Ovary (tissue), 9 donors: ENCODE measurements around the gene CRISPLD2. TPM values are rescaled to one million over a fixed set of nuclear protein-coding genes. Genes with fewer than 3 reads are reported as not detected.

Source experiments
- DNase-seq, 5 donors: peaks; one replicate each; pipeline ENCODE4 v3.0.0-alpha.2; 2019 to 2020
- H3K27ac ChIP-seq, 2 donors: fragments of 200-600 bp; one replicate each; pipeline versions ENCODE4 v1.5.1 to v1.8.0; 2019 to 2022
- H3K27me3 ChIP-seq: fragments of 200-600 bp; one replicate; pipeline ENCODE4 v1.8.0; 2022
- H3K36me3 ChIP-seq: fragments of 200-600 bp; sonication (generic); one replicate; pipeline ENCODE4 v1.5.1; 2019
- H3K4me1 ChIP-seq: one replicate; pipeline ENCODE4 v1.8.1; 2013; ENCODE audit warnings: mild to moderate bottlenecking, moderate library complexity; ENCODE audit not compliant: insufficient read depth
- H3K4me3 ChIP-seq: fragments of 200-600 bp; sonication (generic); one replicate; pipeline ENCODE4 v1.5.1; 2017
- H3K9me3 ChIP-seq, 2 donors: fragments of 200-600 bp in 1 of 2; sonication (generic) in 1 of 2; one replicate each; pipeline versions ENCODE4 v1.5.1 to v1.8.1; 2013 to 2019; ENCODE audit warnings: mild to moderate bottlenecking in 1 of 2, moderate library complexity in 1 of 2
- CTCF ChIP-seq, 3 donors: fragments of 450-650 bp in 2 of 3; fragments of 200-600 bp in 1 of 3; IDR thresholded peaks; one replicate each; pipeline versions ENCODE4 v1.5.1 to v1.8.0; 2016 to 2022; ENCODE audit warnings: antibody characterized with exemption in 3 of 3, mild to moderate bottlenecking in 1 of 3
- EP300 ChIP-seq: sonication (generic); formaldehyde crosslinking; IDR thresholded peaks from one replicate; pipeline ENCODE4 v1.6.1; 2017; ENCODE audit warnings: antibody characterized with exemption
- POLR2A ChIP-seq: fragments of 450-650 bp; IDR thresholded peaks from one replicate; pipeline ENCODE4 v1.6.1; 2017; ENCODE audit warnings: antibody characterized with exemption, mild to moderate bottlenecking, moderate library complexity
- WGBS, 3 donors: extraction: QIAGEN DNeasy Blood & Tissue Kit in 1 of 3; methylation state at CpG; one replicate each; pipeline versions ENCODE4 v1.1.5 to v1.1.7; 2013 to 2017; 5-methylcytosine and 5-hydroxymethylcytosine counted together
- intact Hi-C, 4 donors: fragments of 100-400 bp; cut with DNase I; formaldehyde crosslinking; loops; one replicate each; pipeline versions ENCODE4 v1.11.0 to v1.15.1; 2022 to 2023
- polyA plus RNA-seq, 2 donors: library from polyadenylated mRNA; stranded (reverse); fragments of 200-250 nt in 1 of 2; fragments of 350-450 nt in 1 of 2; fragmentation: Illumina TruSeq in 1 of 2; extraction: RNeasy Lipid Tissue Mini Kit (QIAGEN cat#74804) in 1 of 2; gene quantifications; one replicate each; pipeline ENCODE4 v1.2.3, GENCODE V29; 2013 to 2014
- total RNA-seq, 7 donors: library from RNA; depleted of rRNA in 2 of 7; stranded (reverse); fragments of >200 nt in 2 of 7; fragmentation: NEBNext Ultra II Directional in 3 of 7; extraction: Animal tissue kit (Norgen Biotek cat#: 25700) in 3 of 7; gene quantifications; one replicate each; pipeline versions ENCODE4 v1.1.0 to v1.2.4, GENCODE V29; 2016 to 2023
- donor health status: DM: no; HTN: no; CAD: no; lungs with moderate emphysema.
- donor health status: DM: no; HTN: no; CAD: no.
- donor health status: Bipolar disorder and iron deficiency.
- donor health status: DM: yes; HTN: yes; CAD: no.
- donor health status: DM: no; HTN: no; CAD: no.
- donor health status: DM: yes; HTN: yes; CAD: no.

Gene CRISPLD2
- total and polyA plus RNA-seq, 9 donors, result 53.2 to 333 (median 111) TPM

GRCh38 chr16:84822990-84823389, 3.2 kb downstream of the CRISPLD2 start:
- Histone ChIP-seq H3K4me3 (peak overlapping the region; percentile 65), H3K27me3 (no peaks in the 10 kb centered on the region), H3K9me3 (no peaks in the 10 kb centered on the region), H3K36me3 (no peaks in the 10 kb centered on the region), H3K27ac (peak overlapping the region in 1 of 2 donors; percentile 67), H3K4me1 (peaks cover 16% of the 10 kb centered on the region)
- no peak for DNase-seq
- TF ChIP-seq EP300 (no peak), CTCF (IDR thresholded peaks at IDR 0.05) (no peak), POLR2A (no peak)
- intact Hi-C loops, result no loop called here
- WGBS, 3 donors, result 88 to 94% (median 90%) methylated on average over 6 of the region's 6 CpGs

GRCh38 chr16:84823484-84823883, 3.7 kb downstream of the CRISPLD2 start:
- H3K27ac ChIP-seq, result peak overlapping the region in 1 of 2 donors; percentile 67

GRCh38 chr16:84823926-84824325, 4.1 kb downstream of the CRISPLD2 start:
- H3K4me1 ChIP-seq, result peaks cover 16% of the 10 kb centered on the region
- H3K27ac ChIP-seq, result no peak overlapping the region
- intact Hi-C loops, result no loop called here

More at GRCh38 chr16:84823484-84823883, 3.7 kb downstream of the CRISPLD2 start:
- intact Hi-C loops, result no loop called here
- DNase-seq, result peak in 1 of 5 donors; percentile 42
- Histone ChIP-seq H3K9me3 (no peaks in the 10 kb centered on the region), H3K36me3 (no peaks in the 10 kb centered on the region), H3K4me1 (peaks cover 16% of the 10 kb centered on the region), H3K27me3 (no peaks in the 10 kb centered on the region), H3K4me3 (no peak overlapping the region)
- no peak for TF ChIP-seq EP300
- 57 to 68% (median 59%) methylated on average over 8 of the region's 8 CpGs for WGBS, 3 donors

GRCh38 chr16:84825896-84826557, 6.2 kb downstream of the CRISPLD2 start:
- Histone ChIP-seq H3K4me3 (no peak overlapping the region), H3K27ac (peak overlapping the region; percentile 67 to 79), H3K36me3 (no peaks in the 10 kb centered on the region), H3K4me1 (peaks cover 21% of the 10 kb centered on the region), H3K9me3 (no peaks in the 10 kb centered on the region), H3K27me3 (no peaks in the 10 kb centered on the region)
- WGBS, 3 donors, result 87 to 93% (median 90%) methylated on average over 8 of the region's 8 CpGs
- intact Hi-C loops, result no loop called here
- peak in 1 of 5 donors; percentile 36 for DNase-seq
- TF ChIP-seq POLR2A (no peak), EP300 (no peak), CTCF (IDR thresholded peaks at IDR 0.05) (no peak)

More at GRCh38 chr16:84823926-84824325, 4.1 kb downstream of the CRISPLD2 start:
- Histone ChIP-seq H3K9me3 (no peaks in the 10 kb centered on the region), H3K27me3 (no peaks in the 10 kb centered on the region), H3K4me3 (no peak overlapping the region), H3K36me3 (no peaks in the 10 kb centered on the region)
- WGBS, 3 donors, result 68 to 81% (median 77%) methylated on average over 5 of the region's 5 CpGs
- TF ChIP-seq EP300 (no peak), CTCF (IDR thresholded peaks at IDR 0.05) (no peak), POLR2A (no peak)
- DNase-seq, result no peak

- Histone ChIP-seq H3K27ac (peak overlapping the region; percentile 67 to 79), H3K4me1 (peaks cover 17% of the 10 kb centered on the region), H3K4me3 (no peak overlapping the region)
Measured at GRCh38 chr16:84826558-84826941, 6.8 kb downstream of the CRISPLD2 start.

More at GRCh38 chr16:84826558-84826941, 6.8 kb downstream of the CRISPLD2 start:
- Histone ChIP-seq H3K36me3 (no peaks in the 10 kb centered on the region), H3K9me3 (no peaks in the 10 kb centered on the region), H3K27me3 (no peaks in the 10 kb centered on the region)
- 25 to 29% (median 27%) methylated on average over 13 of the region's 13 CpGs for WGBS, 3 donors
- DNase-seq, result peak; percentile 79 to 86 (median 81)
- intact Hi-C loops, result no loop called here
- TF ChIP-seq EP300, result no peak
- TF ChIP-seq POLR2A, result no peak
- TF ChIP-seq CTCF (IDR thresholded peaks at IDR 0.05), result no peak
